ENCODE results near the gene MPIG6B.

GRCh38 chr6:31692886-31693285 is 30.3 kb upstream of the MPIG6B start:
- no peak for TF ChIP-seq CTCF (IDR thresholded peaks at IDR 0.05; ENCODE audit: insufficient read depth, low read length)
- TF ChIP-seq POLR2AphosphoS5 (IDR thresholded peaks at IDR 0.05; ENCODE audit: low read depth): no peak
- TF ChIP-seq REST (IDR thresholded peaks at IDR 0.05; ENCODE audit: insufficient replicate concordance, low read depth): no peak
- no peak for TF ChIP-seq GABPA (IDR thresholded peaks at IDR 0.05; ENCODE audit: low read depth)

Measured in HL-60 (cell line).